Measurements from ENCODE around the gene TRAPPC3L.

The TRAPPC3L gene

DNA sequence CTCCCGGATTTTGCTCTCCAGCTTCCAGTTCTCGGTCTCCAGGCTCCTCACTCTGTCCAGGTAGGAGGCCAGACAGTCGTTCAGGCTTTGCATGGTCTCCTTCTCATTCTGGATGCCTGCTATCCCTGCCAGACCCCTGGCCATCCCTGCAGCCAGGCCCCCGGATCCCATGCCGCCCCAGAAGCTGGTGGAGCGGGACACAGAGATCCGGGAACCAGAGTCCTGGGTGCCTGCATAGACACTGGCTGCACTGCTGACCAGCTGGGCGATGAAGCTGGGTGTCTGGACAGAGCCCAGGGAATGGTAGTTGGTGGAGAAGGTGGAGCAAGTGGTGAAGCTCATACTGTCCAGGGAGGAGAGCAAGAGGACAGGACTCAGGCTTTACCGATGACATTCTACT lies 87.2 kb downstream of the TRAPPC3L start:
- Histone ChIP-seq H3K36me3 (ENCODE audit: control insufficient read depth, insufficient read depth, low read length) (no peaks in the 10 kb centered on the region), H3K9ac (ENCODE audit: low read length) (no peak overlapping the region), H3K4me1 (ENCODE audit: control insufficient read depth, insufficient read depth, low read length) (no peaks in the 10 kb centered on the region), H3K27me3 (ENCODE audit: control insufficient read depth, insufficient read depth, low read length) (no peaks in the 10 kb centered on the region), H3K4me3 (ENCODE audit: low read length) (no peak overlapping the region), H3K9me3 (ENCODE audit: control insufficient read depth, low read length) (no peaks in the 10 kb centered on the region)

DNA sequence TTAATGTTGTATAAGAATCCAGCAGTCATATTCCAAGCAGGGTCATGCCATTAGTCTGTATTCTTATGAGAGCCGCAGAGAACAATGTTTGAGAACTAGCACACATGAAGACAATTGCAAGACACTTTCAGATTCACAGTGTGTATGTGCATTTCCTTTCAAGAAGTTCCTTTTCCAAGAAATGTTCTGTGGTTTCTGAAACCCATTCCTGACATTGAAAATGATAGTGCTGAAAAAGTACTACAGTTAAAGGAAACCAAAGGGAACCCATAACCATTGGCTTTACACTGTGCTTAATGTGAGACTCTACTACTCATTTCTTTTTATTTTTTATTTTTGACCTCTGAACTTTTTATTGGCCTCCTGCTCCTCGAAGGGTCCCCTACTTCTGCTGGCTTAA lies 88.6 kb downstream of the TRAPPC3L start:
- no peaks in the 10 kb centered on the region for H3K36me3 ChIP-seq (ENCODE audit: control insufficient read depth, insufficient read depth, low read length)
- H3K4me3 ChIP-seq (ENCODE audit: low read length): no peak overlapping the region
- H3K9ac ChIP-seq (ENCODE audit: low read length): no peak overlapping the region
- no peaks in the 10 kb centered on the region for H3K4me1 ChIP-seq (ENCODE audit: control insufficient read depth, insufficient read depth, low read length)
- no peaks in the 10 kb centered on the region for H3K27me3 ChIP-seq (ENCODE audit: control insufficient read depth, insufficient read depth, low read length)
- no peaks in the 10 kb centered on the region for H3K9me3 ChIP-seq (ENCODE audit: control insufficient read depth, low read length)

DNA sequence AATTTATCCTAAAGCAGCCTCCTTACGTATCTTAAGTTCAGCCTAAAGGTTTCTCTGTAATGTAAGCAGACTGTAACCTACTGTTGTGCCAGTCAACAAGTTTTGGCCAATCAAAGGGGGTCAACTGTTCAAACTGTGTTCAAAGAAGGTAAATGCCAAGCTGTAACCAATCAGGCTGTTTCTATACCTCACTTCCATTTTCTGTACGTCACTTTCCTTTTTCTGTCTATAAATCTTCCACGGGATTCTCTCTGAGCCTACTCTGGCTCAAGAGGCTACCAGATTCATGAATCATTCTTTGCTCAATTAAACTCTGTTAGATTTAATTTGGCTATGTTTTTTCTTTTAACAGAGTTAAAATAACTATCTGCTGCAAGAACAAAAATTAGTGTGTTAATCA lies 89.4 kb downstream of the TRAPPC3L start:
- Histone ChIP-seq H3K36me3 (ENCODE audit: control insufficient read depth, insufficient read depth, low read length) (no peaks in the 10 kb centered on the region), H3K27me3 (ENCODE audit: control insufficient read depth, insufficient read depth, low read length) (no peaks in the 10 kb centered on the region), H3K4me3 (ENCODE audit: low read length) (no peak overlapping the region), H3K9ac (ENCODE audit: low read length) (no peak overlapping the region), H3K4me1 (ENCODE audit: control insufficient read depth, insufficient read depth, low read length) (peaks cover 4% of the 10 kb centered on the region), H3K9me3 (ENCODE audit: control insufficient read depth, low read length) (no peaks in the 10 kb centered on the region)

DNA sequence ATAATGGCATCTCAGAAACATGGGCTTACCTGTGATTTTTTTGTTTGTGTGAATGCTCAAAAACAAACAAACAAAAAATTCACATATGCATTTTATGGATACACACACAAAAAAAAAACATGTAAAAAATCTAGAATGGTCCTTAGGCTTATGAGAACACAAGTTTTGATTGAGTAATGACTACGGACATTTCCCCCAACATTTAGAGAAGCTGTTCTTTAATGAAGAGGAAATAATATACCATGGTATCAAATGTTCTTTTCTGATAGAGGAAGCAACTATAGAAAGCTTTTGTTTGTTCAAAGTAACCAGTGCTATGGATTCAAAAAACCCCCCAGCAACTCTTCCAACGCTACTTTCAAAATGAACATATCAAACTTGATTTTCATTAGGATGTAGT lies 93.0 kb downstream of the TRAPPC3L start:
- Histone ChIP-seq H3K27me3 (ENCODE audit: control insufficient read depth, insufficient read depth, low read length) (no peaks in the 10 kb centered on the region), H3K9ac (ENCODE audit: low read length) (no peak overlapping the region), H3K36me3 (ENCODE audit: control insufficient read depth, insufficient read depth, low read length) (no peaks in the 10 kb centered on the region), H3K9me3 (ENCODE audit: control insufficient read depth, low read length) (no peaks in the 10 kb centered on the region), H3K4me3 (ENCODE audit: low read length) (no peak overlapping the region), H3K4me1 (ENCODE audit: control insufficient read depth, insufficient read depth, low read length) (peaks cover 9% of the 10 kb centered on the region)

DNA sequence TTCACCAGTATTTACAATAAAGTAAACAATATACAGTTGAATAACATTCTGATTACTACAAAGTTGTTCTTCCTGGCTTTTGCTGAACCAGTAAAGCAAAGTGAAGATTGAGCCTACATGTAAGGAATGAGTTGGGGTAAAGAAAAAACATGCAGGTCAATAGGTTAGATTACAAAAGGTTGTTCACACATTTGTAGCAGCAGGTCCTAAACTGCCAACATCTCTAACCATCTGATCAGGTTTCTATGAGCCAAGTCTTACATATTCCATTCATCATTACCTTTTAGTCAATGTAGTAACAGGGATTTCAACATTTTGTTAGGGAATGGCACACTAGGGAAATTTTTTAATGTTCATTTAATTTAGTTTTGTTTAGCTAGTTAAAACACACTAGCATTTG lies 93.6 kb downstream of the TRAPPC3L start:
- H3K36me3 ChIP-seq (ENCODE audit: control insufficient read depth, insufficient read depth, low read length): no peaks in the 10 kb centered on the region
- H3K9me3 ChIP-seq (ENCODE audit: control insufficient read depth, low read length): no peaks in the 10 kb centered on the region
- H3K4me3 ChIP-seq (ENCODE audit: low read length): no peak overlapping the region
- no peak overlapping the region for H3K9ac ChIP-seq (ENCODE audit: low read length)
- H3K27me3 ChIP-seq (ENCODE audit: control insufficient read depth, insufficient read depth, low read length): no peaks in the 10 kb centered on the region
- H3K4me1 ChIP-seq (ENCODE audit: control insufficient read depth, insufficient read depth, low read length): peaks cover 9% of the 10 kb centered on the region

DNA sequence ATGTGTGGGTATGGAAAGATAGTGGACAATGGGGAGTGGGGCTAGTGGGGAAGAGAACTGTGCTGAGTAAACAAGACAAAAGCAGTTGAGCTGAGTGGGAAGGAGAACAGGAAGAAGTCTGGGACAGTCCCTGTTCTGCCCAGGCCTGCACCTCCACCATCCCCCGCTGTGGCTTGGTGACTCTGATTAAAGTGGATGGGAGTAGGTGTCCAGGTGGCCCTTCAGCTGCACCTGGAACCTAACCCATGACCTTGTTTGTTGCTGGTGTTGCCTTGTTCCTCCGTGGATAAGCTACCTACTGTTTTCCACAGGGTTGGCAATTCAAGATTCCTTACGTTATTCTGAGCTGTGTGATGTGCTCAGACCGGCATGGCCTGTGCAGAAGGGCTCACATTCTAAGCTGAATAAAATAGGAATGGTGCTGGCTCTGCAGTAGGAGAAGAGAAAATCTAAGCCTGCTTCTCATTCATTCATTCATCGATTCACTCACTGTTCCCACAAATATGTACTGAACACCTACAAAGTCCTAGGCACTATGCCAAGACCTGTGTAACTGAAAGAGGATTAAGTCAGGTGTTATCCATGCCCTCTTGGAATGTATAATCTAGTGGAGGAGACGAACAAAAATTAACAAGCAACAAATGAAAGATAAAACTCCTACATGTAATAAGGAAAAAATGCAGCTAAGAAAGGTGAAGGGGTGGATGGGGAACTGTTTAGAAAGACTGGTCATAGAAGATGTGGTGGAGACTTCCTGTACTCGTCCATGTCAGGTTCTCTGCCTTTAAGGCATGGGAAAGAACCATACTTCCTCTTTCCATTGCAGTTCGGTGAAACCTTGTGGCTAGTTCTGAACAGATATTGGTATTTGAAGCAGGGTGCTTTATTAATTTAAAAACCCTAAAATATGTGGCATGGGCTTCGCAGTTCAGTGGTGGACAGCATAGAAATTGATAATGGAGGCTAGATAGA lies 94.4 kb downstream of the TRAPPC3L start:
- H3K4me1 ChIP-seq (ENCODE audit: control insufficient read depth, insufficient read depth, low read length): peaks cover 9% of the 10 kb centered on the region
- H3K9ac ChIP-seq (ENCODE audit: low read length): no peak overlapping the region
- H3K36me3 ChIP-seq (ENCODE audit: control insufficient read depth, insufficient read depth, low read length): no peaks in the 10 kb centered on the region
- no peak overlapping the region for H3K4me3 ChIP-seq (ENCODE audit: low read length)
- no peaks in the 10 kb centered on the region for H3K9me3 ChIP-seq (ENCODE audit: control insufficient read depth, low read length)
- no peaks in the 10 kb centered on the region for H3K27me3 ChIP-seq (ENCODE audit: control insufficient read depth, insufficient read depth, low read length)

DNA sequence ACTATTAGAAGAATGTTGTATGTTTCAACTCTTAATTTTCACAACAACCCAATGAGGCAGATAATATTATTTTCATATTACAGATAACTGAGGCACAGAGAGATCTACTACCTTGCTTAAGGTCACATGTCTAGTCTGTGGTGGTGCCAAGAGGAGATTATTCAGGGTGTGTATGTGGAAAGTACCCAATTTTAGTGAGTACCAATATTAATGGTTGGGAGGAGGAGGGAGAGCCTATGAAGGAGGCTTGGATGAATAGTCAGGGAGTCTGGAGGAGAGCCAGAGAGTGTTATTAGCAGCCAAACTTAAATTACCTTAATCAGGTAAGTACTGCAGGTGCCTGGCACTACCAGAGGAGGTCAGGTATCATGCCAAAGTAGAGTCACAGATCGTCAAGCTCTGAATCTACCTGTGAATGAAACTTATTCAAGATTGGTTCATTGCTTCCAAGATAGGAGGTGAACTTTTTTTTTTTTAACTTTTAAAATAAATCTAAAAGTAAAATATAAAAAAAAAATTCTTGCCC lies 95.2 kb downstream of the TRAPPC3L start:
- H3K9me3 ChIP-seq (ENCODE audit: control insufficient read depth, low read length): no peaks in the 10 kb centered on the region
- H3K9ac ChIP-seq (ENCODE audit: low read length): no peak overlapping the region
- H3K4me1 ChIP-seq (ENCODE audit: control insufficient read depth, insufficient read depth, low read length): peaks cover 9% of the 10 kb centered on the region
- no peak overlapping the region for H3K4me3 ChIP-seq (ENCODE audit: low read length)
- no peaks in the 10 kb centered on the region for H3K27me3 ChIP-seq (ENCODE audit: control insufficient read depth, insufficient read depth, low read length)
- no peaks in the 10 kb centered on the region for H3K36me3 ChIP-seq (ENCODE audit: control insufficient read depth, insufficient read depth, low read length)

DNA sequence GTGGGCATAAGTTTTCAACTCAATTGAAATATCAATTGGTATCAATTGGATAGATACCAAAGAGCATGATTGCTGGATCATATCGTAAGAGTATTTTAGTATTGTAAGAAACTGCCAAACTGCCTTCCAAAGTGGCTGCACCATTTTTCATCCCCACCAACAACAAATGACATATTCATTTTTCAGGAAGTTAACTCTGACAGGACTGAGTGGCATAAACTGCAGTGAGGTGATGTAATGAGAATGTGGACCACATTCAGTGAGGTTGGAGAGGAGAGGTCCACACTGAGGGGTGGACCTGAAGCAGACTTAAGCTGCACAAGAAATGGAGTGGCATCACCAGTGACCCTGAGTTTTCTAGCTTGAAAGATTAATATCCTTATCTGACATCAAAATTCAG lies 95.9 kb downstream of the TRAPPC3L start:
- no peaks in the 10 kb centered on the region for H3K36me3 ChIP-seq (ENCODE audit: control insufficient read depth, insufficient read depth, low read length)
- H3K27me3 ChIP-seq (ENCODE audit: control insufficient read depth, insufficient read depth, low read length): no peaks in the 10 kb centered on the region
- H3K9me3 ChIP-seq (ENCODE audit: control insufficient read depth, low read length): no peaks in the 10 kb centered on the region
- H3K4me1 ChIP-seq (ENCODE audit: control insufficient read depth, insufficient read depth, low read length): peaks cover 9% of the 10 kb centered on the region
- no peak overlapping the region for H3K4me3 ChIP-seq (ENCODE audit: low read length)
- no peak overlapping the region for H3K9ac ChIP-seq (ENCODE audit: low read length)

DNA sequence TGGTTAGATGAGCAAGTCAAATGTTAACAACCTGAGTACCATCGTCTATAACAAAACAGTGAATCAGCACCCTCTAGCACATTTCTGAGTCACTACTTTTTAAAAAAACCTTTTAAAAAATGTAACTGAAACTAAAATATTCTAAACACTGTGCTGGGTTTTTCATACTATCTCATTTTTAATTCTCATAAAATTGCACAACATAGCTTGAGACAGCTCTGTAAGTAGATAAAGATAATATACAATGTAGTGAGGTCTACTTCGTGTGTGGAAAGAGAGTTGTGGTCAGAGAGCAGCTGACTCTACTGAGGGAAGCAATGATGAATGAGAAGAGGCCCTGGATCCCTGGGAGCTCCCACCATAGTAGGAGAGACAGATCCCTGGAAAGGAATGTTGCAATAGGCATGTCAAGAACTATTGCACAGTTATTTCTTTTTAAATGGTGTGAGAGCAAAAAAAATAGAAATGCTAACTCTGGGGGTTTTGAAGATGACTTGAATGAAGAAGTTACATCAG lies 97.9 kb downstream of the TRAPPC3L start:
- no peak overlapping the region for H3K9ac ChIP-seq (ENCODE audit: low read length)
- no peaks in the 10 kb centered on the region for H3K36me3 ChIP-seq (ENCODE audit: control insufficient read depth, insufficient read depth, low read length)
- H3K4me3 ChIP-seq (ENCODE audit: low read length): no peak overlapping the region
- H3K9me3 ChIP-seq (ENCODE audit: control insufficient read depth, low read length): no peaks in the 10 kb centered on the region
- H3K4me1 ChIP-seq (ENCODE audit: control insufficient read depth, insufficient read depth, low read length): peaks cover 9% of the 10 kb centered on the region
- H3K27me3 ChIP-seq (ENCODE audit: control insufficient read depth, insufficient read depth, low read length): no peaks in the 10 kb centered on the region

DNA sequence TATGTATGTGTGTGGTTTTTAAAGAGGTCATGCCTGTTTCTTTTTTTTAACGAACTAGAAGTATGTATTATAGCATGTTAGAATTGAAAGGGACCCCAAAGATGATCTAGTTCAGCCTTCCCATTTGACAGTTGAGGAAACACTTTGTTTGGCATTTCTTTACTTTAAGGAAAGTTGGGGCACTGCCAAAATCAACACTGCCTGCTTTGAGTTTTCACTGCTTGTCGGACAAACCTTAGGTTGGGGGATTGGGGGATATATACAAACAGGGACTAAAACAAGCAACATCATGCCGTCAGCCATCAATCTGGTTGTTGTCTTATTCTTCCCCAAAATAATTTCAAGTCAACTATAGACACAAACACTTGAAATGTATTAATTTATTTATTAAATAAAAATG lies 98.4 kb downstream of the TRAPPC3L start:
- Histone ChIP-seq H3K4me1 (ENCODE audit: control insufficient read depth, insufficient read depth, low read length) (peaks cover 9% of the 10 kb centered on the region), H3K4me3 (ENCODE audit: low read length) (no peak overlapping the region), H3K36me3 (ENCODE audit: control insufficient read depth, insufficient read depth, low read length) (no peaks in the 10 kb centered on the region), H3K27me3 (ENCODE audit: control insufficient read depth, insufficient read depth, low read length) (no peaks in the 10 kb centered on the region), H3K9ac (ENCODE audit: low read length) (no peak overlapping the region), H3K9me3 (ENCODE audit: control insufficient read depth, low read length) (no peaks in the 10 kb centered on the region)

DNA sequence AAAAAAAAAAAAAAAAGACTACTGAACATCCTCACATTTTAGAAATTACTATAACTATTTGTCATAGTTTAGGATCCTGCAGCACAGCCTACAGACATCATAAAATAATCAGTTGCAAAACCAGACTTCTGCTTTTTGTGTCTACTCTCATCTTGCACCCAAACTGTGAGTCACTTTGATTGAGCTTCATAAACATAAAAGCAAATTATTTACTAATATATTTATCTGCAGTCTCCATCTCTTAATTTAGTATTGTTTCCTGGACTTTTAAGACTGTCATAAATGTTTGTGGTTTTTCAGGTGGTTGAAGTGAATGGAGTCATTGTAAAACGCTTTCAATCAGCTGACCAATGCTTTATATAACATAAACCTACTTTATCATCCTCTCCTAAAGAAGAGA lies 99.1 kb downstream of the TRAPPC3L start:
- H3K9ac ChIP-seq (ENCODE audit: low read length): no peak overlapping the region
- peaks cover 8% of the 10 kb centered on the region for H3K4me1 ChIP-seq (ENCODE audit: control insufficient read depth, insufficient read depth, low read length)
- H3K27me3 ChIP-seq (ENCODE audit: control insufficient read depth, insufficient read depth, low read length): no peaks in the 10 kb centered on the region
- no peak overlapping the region for H3K4me3 ChIP-seq (ENCODE audit: low read length)
- no peaks in the 10 kb centered on the region for H3K9me3 ChIP-seq (ENCODE audit: control insufficient read depth, low read length)
- no peaks in the 10 kb centered on the region for H3K36me3 ChIP-seq (ENCODE audit: control insufficient read depth, insufficient read depth, low read length)

DNA sequence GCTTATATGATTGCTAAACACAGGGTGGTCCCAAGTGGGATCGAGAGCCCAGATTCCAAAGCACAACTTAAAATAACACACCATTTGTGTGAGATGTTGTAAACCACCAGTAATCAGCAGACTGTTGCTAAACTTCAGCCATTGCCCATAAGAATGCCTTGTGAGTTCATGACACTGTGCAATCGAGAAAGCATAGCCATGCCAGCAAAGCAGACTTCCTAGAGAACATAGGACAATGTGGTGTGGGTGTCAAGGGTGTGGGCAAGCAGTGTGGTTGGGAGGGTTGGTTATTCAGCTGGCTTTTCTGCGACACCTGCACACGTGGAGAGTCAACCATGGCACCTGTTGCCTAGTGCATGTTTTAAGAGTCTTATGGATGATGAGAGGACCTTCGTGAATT lies 100.4 kb downstream of the TRAPPC3L start:
- Histone ChIP-seq H3K36me3 (ENCODE audit: control insufficient read depth, insufficient read depth, low read length) (no peaks in the 10 kb centered on the region), H3K4me1 (ENCODE audit: control insufficient read depth, insufficient read depth, low read length) (no peaks in the 10 kb centered on the region), H3K4me3 (ENCODE audit: low read length) (no peak overlapping the region), H3K9me3 (ENCODE audit: control insufficient read depth, low read length) (no peaks in the 10 kb centered on the region), H3K9ac (ENCODE audit: low read length) (no peak overlapping the region), H3K27me3 (ENCODE audit: control insufficient read depth, insufficient read depth, low read length) (no peaks in the 10 kb centered on the region)

Measured in mucosa of stomach (tissue), 1 donor.